Measurements from ENCODE around the gene ANKRD6.

ANKRD6 gene

DNA sequence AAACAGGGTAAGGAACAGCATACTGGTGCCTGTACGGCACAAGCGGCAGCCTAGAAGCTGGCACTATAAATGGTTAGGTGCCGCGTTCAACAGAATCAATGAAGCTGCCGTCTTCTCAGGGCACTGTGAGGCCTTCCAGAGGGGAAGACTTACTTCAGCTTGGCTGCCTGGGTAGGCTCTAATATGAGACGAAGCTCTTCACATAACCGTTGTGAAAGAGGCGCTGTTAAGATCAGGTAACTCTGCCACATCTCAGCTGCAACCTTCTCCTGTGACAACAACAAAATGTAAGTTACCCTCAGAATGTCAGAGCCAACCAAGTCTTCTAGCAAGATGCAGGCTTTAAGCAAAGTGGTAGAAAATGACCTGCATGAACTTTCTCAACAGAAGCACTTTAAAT, 217.6 kb downstream of the ANKRD6 start:
- no peak for TF ChIP-seq CTCF (conservative IDR thresholded peaks at IDR 0.05; ENCODE audit: low read length)
- no peak for DNase-seq (ENCODE audit: low read depth)
- H3K4me3 ChIP-seq (ENCODE audit: low read length), result no peak overlapping the region

- TF ChIP-seq CTCF (conservative IDR thresholded peaks at IDR 0.05; ENCODE audit: low read length), result no peak
- DNase-seq (ENCODE audit: low read depth), result no peak
- no peak overlapping the region for H3K4me3 ChIP-seq (ENCODE audit: low read length)
Observed at GRCh38 chr6:89655122-89655521, 222.2 kb downstream of the ANKRD6 start.

GRCh38 chr6:89657445-89658158, 224.7 kb downstream of the ANKRD6 start:
- no peak for DNase-seq (ENCODE audit: low read depth)
- H3K4me3 ChIP-seq (ENCODE audit: low read length), result no peak overlapping the region
- TF ChIP-seq CTCF (conservative IDR thresholded peaks at IDR 0.05; ENCODE audit: low read length), result no peak

DNA sequence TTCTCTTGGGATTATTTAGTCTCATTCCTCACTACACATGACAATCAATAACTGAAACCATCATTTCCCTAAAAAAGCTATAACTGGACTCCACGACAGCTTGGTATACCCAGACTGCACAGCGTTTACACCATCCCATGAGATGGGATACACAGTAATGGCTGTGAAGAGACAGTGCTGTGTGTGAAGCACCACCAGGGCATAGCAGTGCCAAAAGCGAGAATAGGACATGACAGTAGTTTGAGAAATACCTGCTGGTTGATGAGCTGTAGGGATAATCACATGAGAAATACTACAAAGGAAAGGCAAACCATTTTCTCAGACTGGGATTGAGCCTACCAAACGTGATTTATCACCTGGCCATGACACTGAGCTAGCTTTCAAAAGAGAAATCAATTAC, 228.0 kb downstream of the ANKRD6 start:
- no peak overlapping the region for H3K4me3 ChIP-seq (ENCODE audit: low read length)
- DNase-seq (ENCODE audit: low read depth), result no peak
- no peak for TF ChIP-seq CTCF (conservative IDR thresholded peaks at IDR 0.05; ENCODE audit: low read length)

DNA sequence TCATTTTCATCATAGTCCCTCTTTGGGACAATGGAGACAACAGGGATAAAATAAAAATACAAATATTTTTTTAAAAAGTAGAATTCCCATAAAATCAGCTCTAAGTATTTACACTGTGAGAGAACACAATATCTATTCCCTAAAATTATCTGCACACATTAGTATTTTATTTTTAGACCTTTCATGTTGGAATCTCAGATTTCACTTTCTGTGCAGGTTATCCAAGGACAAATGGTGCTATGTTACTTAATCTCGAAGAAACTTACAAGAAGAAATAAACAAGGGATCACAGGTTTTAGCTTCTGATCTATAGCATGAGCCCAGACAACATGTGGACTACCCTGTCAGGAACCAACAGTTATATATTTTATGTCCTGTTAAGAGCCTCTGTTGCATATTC, 228.6 kb downstream of the ANKRD6 start:
- TF ChIP-seq CTCF (conservative IDR thresholded peaks at IDR 0.05; ENCODE audit: low read length), result no peak
- no peak for DNase-seq (ENCODE audit: low read depth)
- no peak overlapping the region for H3K4me3 ChIP-seq (ENCODE audit: low read length)

- no peak for DNase-seq (ENCODE audit: low read depth)
- H3K4me3 ChIP-seq (ENCODE audit: low read length), result no peak overlapping the region
Observed at GRCh38 chr6:89662659-89663223, 229.8 kb downstream of the ANKRD6 start.

More at GRCh38 chr6:89662659-89663223, 229.8 kb downstream of the ANKRD6 start:
- no peak for TF ChIP-seq CTCF (conservative IDR thresholded peaks at IDR 0.05; ENCODE audit: low read length)
